BLaER1 (cell line): ENCODE data around the gene UQCR10.
"Not testable (repeated sequence)": the region's sequence is repeated elsewhere in the genome, so short reads cannot be mapped to it uniquely, and the experiment has no call there.

Source experiments
- H3K27ac ChIP-seq: shearing (Covaris generic); formaldehyde crosslinking; 2 replicates; pipeline ENCODE4 v1.8.1; 2022
- H3K27me3 ChIP-seq: shearing (Covaris generic); formaldehyde crosslinking; 2 replicates; pipeline ENCODE4 v1.8.1; 2022
- H3K36me3 ChIP-seq: shearing (Covaris generic); formaldehyde crosslinking; 2 replicates; pipeline ENCODE4 v1.8.1; 2022
- H3K4me1 ChIP-seq: shearing (Covaris generic); formaldehyde crosslinking; 2 replicates; pipeline ENCODE4 v1.8.1; 2022
- H3K4me2 ChIP-seq: shearing (Covaris generic); formaldehyde crosslinking; 2 replicates; pipeline ENCODE4 v1.8.1; 2022
- H3K4me3 ChIP-seq: shearing (Covaris generic); formaldehyde crosslinking; 2 replicates; pipeline ENCODE4 v1.8.1; 2022
- H3K9ac ChIP-seq: shearing (Covaris generic); formaldehyde crosslinking; 2 replicates; pipeline ENCODE4 v1.8.1; 2022
- H3K9me3 ChIP-seq: shearing (Covaris generic); formaldehyde crosslinking; 2 replicates; pipeline ENCODE4 v1.8.1; 2022
- H4K20me1 ChIP-seq: shearing (Covaris generic); formaldehyde crosslinking; 2 replicates; pipeline ENCODE4 v1.8.1; 2022
- Cebpa-rat ChIP-seq: shearing (Covaris generic); IDR thresholded peaks from 2 replicates; pipeline ENCODE4 v1.8.1; 2022

UQCR10 gene

DNA sequence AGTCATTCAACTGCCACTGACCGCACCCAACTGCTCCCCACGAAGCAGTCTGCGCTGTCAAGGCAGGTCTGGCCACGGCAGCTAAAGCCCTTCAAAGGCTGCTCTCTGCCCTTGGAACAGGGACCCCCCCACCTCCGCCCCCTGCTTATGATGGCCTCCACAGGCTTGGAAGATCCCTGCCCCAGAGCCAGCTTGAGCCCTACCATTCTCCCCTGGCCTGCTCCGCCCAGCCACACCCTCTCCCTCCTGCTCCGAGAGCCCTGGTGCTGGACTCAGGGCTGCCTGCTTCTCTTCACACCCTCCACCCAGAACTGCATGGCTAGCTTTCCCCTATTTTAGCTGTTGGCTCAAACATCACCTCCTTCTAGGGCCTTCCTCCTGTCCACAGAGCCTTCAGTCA lies 19.3 kb upstream of the UQCR10 start:
- H3K4me3 ChIP-seq: no peak overlapping the region
- peaks cover 69% of the 10 kb centered on the region for H3K36me3 ChIP-seq
- no peak overlapping the region for H3K4me2 ChIP-seq
- no peak for TF ChIP-seq Cebpa-rat
- H3K27ac ChIP-seq: no peak overlapping the region
- no peak overlapping the region for H3K9ac ChIP-seq
- H3K9me3 ChIP-seq: no peaks in the 10 kb centered on the region
- no peaks in the 10 kb centered on the region for H3K27me3 ChIP-seq
- peaks cover 36% of the 10 kb centered on the region for H3K4me1 ChIP-seq
- peaks cover 8% of the 10 kb centered on the region for H4K20me1 ChIP-seq

DNA sequence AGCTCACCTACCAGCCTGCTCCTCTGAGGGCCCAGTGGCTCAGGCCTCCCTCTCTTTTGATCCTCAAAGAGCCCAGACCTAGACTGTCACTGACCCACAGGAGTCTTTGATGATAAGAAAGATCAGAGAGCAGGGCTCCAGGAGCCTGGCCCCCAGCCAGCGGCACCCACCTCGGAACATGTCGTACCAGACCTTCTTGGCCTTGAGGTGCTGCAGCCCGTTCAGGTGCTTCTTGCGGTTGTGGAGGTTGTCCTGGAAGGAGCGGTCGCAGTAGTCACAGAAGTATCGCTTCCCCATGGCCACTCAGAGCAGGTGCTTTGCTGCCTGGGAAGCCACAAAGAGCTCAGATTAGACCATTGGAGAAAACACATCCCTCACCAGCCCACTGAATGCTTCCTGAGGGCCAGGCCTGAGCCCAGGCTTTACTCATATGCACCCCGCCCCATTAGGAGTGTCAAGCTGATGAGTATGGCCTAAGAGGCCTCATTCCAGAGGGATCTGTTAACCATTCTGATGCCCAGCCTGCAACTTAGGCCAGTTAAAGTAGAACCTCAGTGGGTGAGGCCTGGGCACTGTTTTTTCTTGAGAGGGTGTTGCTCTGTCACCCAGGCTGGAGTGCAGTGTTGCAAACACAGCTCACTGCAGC lies 18.8 kb upstream of the UQCR10 start:
- Histone ChIP-seq H3K9me3 (no peaks in the 10 kb centered on the region), H3K4me3 (no peak overlapping the region), H3K27me3 (no peaks in the 10 kb centered on the region), H3K9ac (no peak overlapping the region), H3K27ac (peak overlapping the region; percentile 18; the same call in 1 of the 2 replicates), H3K4me2 (peak overlapping the region; percentile 0; the same call in 1 of the 2 replicates), H3K36me3 (peaks cover 70% of the 10 kb centered on the region), H4K20me1 (peaks cover 8% of the 10 kb centered on the region), H3K4me1 (peaks cover 31% of the 10 kb centered on the region)
- no peak for TF ChIP-seq Cebpa-rat

DNA sequence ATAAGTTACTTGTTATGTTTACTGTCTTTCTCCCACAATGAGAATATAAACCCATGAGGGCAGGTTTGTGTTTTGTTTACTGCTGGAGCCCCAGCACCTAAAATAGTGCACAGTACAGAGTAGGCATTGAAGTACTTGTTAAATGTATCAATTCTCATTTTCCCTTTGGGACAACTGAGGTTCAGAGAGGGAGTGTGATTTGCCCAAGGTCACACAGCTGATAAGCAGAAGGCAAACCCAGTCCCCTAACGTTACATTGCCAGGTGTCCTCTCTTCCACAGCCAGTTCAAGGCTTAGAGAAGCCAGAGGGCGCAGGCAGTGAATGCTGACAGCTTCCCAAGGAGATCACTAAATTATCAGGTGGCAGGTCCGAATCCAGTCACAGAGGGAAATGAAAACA lies 17.1 kb upstream of the UQCR10 start:
- Histone ChIP-seq H3K4me2 (no peak overlapping the region), H3K9me3 (no peaks in the 10 kb centered on the region), H3K9ac (no peak overlapping the region), H3K4me1 (peaks cover 43% of the 10 kb centered on the region), H3K27ac (no peak overlapping the region), H3K36me3 (peaks cover 67% of the 10 kb centered on the region), H3K4me3 (no peak overlapping the region), H4K20me1 (peaks cover 8% of the 10 kb centered on the region), H3K27me3 (no peaks in the 10 kb centered on the region)
- no peak for TF ChIP-seq Cebpa-rat

DNA sequence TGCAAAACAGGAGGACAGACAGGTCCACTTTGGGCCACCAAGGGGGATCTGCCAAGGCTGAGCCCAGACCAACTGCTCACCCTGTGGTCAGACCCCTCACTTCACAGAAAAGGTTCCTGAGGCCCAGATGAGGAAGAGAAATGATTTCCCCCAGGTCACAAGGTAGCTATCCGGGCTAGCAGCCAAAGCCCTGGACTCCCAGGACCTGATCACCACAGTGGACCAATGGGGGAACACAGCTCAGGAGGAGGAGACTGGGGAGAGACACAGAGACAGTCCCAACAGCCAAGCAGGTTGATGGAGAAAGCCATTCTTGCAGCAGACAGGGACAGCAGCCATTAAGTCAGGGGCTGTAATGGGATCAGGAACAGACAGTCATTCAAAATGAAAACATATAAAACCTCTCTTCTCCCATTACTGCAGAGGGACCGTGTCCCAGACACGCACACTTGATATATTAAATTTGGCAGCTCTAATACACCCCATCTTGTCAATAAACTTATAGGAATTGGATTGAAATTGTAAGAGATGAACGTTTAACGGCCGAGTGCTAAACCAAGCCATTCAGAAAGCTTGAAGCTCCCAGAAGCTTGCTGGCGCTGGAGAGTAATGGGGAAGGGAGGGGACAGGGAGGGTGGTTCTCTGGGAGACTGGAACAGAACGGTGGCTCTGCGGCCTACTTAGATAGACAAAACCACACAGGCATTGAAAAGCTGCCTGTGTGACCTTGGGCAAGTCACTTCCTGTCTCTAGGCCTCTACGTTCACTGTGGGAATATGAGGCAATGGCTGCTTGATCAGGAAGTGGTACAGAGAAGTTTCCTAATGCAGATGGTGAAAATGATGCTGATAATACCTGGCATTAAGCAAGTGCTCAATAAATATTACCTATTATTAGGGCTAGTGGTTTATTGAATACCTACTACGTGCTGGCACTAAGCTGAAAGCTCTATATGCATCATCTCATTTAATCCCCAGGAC lies 16.3 kb upstream of the UQCR10 start:
- Histone ChIP-seq H3K9ac (no peak overlapping the region), H4K20me1 (peaks cover 8% of the 10 kb centered on the region), H3K36me3 (peaks cover 58% of the 10 kb centered on the region), H3K4me3 (no peak overlapping the region), H3K9me3 (no peaks in the 10 kb centered on the region), H3K4me2 (no peak overlapping the region), H3K27ac (no peak overlapping the region), H3K4me1 (peaks cover 50% of the 10 kb centered on the region), H3K27me3 (no peaks in the 10 kb centered on the region)
- no peak for TF ChIP-seq Cebpa-rat

DNA sequence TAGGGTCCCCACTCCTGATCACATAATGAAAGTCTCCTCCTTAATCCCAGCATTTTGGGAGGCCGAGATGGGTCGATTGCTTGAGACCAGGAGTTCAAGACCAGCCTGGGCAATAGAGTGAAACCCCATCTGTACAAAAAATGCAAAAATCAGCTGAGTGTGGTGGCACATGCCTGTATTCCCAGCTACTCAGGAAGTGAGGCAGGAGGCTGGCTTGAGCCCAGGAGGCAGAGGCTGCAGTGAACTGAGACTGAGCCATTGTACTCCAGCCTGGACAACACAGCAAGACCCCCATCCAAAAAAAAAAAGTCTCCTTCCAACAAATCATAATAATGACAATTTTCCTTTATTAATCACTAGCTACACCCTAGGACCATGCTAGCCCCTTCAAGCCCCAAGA lies 15.5 kb upstream of the UQCR10 start:
- Histone ChIP-seq H3K27me3 (no peaks in the 10 kb centered on the region), H3K4me2 (no peak overlapping the region), H3K27ac (no peak overlapping the region), H3K4me3 (no peak overlapping the region), H3K36me3 (peaks cover 50% of the 10 kb centered on the region), H4K20me1 (peaks cover 8% of the 10 kb centered on the region), H3K9ac (no peak overlapping the region), H3K4me1 (peaks cover 57% of the 10 kb centered on the region), H3K9me3 (no peaks in the 10 kb centered on the region)
- TF ChIP-seq Cebpa-rat: no peak

DNA sequence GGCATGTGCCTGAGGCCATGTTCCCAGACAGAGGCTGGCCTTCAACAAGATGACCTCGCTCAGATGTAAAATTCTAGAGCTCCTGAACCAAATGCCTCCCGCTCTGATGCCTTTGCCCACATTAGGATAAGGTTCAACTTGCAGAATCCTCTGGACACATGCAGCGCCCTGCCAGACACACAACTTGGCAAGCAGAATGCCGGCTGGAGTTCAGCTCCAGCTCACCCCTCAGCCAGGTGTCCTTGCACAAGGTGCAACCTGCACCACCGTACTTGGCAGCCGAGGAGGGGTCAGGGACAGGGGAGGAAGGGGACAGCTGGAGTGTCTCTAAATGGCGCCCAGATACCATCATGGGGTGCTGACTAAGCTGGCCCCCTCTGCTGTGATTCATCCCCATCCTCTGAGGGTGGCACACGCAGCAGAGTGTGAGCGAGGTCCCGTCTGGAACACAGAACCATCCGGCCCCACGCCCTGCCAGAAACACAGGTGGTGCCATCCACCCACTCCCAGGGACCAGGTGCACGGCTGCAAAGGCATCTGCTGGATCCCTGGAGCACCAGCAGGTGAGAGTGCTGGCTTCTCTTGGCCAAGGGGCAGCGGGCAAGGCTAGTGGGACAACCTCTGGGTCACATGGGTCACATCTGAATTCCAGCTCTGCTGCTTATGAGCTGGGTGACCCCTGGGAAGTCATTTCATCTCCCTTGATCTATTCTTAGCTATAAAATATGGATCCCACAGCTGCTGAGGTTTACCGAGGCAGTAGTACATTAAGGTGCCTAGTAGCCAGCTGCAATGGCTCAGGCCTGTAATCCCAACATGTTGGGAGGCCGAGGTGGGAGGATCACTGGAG lies 13.1 kb upstream of the UQCR10 start:
- Histone ChIP-seq H3K27me3 (no peaks in the 10 kb centered on the region), H3K4me2 (peak overlapping the region; percentile 42), H3K27ac (no peak overlapping the region), H4K20me1 (peaks cover 12% of the 10 kb centered on the region), H3K9me3 (no peaks in the 10 kb centered on the region), H3K4me3 (no peak overlapping the region), H3K36me3 (peaks cover 31% of the 10 kb centered on the region; the same call in 1 of the 2 replicates), H3K9ac (no peak overlapping the region), H3K4me1 (peaks cover 69% of the 10 kb centered on the region)
- no peak for TF ChIP-seq Cebpa-rat

DNA sequence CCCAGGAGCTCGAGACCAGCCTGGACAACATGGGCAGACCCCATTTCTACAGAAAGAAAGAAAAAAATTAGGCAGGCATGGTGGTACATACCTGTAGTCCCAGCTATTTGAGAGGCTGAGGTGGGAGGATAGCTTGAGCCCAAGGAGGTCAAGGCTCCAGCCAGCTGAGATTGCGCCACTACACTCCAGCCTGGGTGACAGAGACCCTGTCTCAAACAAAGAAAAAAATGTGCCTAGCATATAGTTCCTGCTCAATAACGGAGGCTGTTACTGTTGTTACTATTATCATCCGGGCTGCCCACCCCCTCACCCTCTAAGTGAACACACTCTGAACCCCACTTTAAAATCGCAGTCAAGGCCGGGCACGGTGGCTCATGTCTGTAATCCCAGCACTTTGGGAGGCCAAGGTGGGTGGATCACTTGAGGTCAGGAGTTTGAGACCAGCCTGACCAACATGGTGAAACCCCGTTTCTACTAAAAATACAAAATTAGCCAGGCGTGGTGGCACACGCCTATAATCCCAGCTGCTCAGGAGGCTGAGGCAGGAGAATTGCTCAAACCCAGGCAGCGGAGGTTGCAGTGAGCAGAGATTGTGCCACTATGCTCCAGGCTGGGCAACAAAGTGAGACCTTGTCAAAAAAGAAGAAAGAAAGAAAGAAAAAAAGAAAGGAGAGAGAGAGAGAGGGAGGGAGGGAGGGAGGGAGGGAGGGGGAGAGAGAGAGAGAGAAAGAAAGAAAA lies 12.3 kb upstream of the UQCR10 start:
- H3K27me3 ChIP-seq, H3K9ac ChIP-seq, H3K4me3 ChIP-seq, H3K27ac ChIP-seq, H3K9me3 ChIP-seq: not testable (repeated sequence)
- Histone ChIP-seq H3K4me2 (peak overlapping the region; percentile 42), H3K36me3 (peaks cover 28% of the 10 kb centered on the region; the same call in 1 of the 2 replicates), H3K4me1 (peaks cover 74% of the 10 kb centered on the region), H4K20me1 (peaks cover 13% of the 10 kb centered on the region)

DNA sequence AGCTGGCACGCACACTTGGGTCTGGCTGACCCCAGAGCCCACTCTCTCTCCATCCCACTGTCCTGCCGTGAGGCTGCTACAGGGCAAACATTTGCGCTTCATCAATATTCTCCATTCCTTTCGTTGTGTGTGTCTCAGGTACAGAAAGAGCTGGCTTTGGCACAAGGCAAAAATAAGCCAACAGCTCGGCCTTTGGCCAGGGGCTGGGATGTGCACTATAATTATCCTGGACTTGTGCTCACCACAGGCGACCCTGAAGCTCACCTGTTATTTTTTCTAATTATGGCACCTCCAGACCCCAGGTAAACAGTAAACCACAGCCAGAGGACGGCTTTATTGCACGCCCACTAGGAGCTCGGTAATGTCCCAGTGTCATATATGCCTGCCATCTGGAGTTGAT lies 11.3 kb upstream of the UQCR10 start:
- H3K4me3 ChIP-seq: no peak overlapping the region
- no peak for TF ChIP-seq Cebpa-rat
- H3K4me2 ChIP-seq: no peak overlapping the region

DNA sequence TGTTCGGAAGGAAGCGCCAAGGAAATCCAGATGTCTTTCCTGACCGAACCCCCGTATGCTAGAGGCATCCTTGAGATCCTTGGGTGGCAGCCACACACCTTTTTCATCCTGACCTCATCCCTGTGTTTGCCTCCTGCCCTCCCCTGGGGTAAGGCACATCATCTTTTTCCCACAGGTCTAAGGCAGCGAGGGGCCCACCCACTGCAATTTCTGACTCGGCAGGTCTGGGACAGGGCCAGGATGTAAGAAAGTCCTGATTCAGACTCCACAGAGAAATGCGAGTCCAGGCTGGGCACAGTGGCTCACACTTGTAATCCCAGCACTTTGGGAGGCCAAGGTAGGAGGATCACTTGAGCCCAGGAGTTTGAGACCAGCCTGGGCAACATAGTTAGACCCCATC lies 10.8 kb upstream of the UQCR10 start:
- H3K27ac ChIP-seq: no peak overlapping the region
- peaks cover 78% of the 10 kb centered on the region for H3K4me1 ChIP-seq
- no peaks in the 10 kb centered on the region for H3K27me3 ChIP-seq
- H3K9ac ChIP-seq: no peak overlapping the region
- H3K36me3 ChIP-seq: peaks cover 21% of the 10 kb centered on the region; the same call in 1 of the 2 replicates
- H3K4me3 ChIP-seq: no peak overlapping the region
- H3K4me2 ChIP-seq: no peak overlapping the region
- H3K9me3 ChIP-seq: no peaks in the 10 kb centered on the region
- peaks cover 13% of the 10 kb centered on the region for H4K20me1 ChIP-seq
- TF ChIP-seq Cebpa-rat: no peak

More for the DNA sequence above, 11.3 kb upstream of the UQCR10 start:
- H3K36me3 ChIP-seq: peaks cover 21% of the 10 kb centered on the region; the same call in 1 of the 2 replicates
- H3K4me1 ChIP-seq: peaks cover 82% of the 10 kb centered on the region
- no peaks in the 10 kb centered on the region for H3K27me3 ChIP-seq
- H3K9ac ChIP-seq: no peak overlapping the region
- peaks cover 13% of the 10 kb centered on the region for H4K20me1 ChIP-seq
- no peak overlapping the region for H3K27ac ChIP-seq
- no peaks in the 10 kb centered on the region for H3K9me3 ChIP-seq
